K562 (cell line): ENCODE results near the gene PIK3R6.

Experiments
- EP300 ChIP-seq: IDR thresholded peaks from 2 replicates; pipeline ENCODE4 v1.6.1; 2012; ENCODE audit warnings: low read length, improper control_type of control experiment
- FOXJ3 ChIP-seq: sonication (generic); formaldehyde crosslinking; IDR thresholded peaks from 2 replicates; pipeline ENCODE4 v1.4.0; 2020; ENCODE audit warnings: mild to moderate bottlenecking, missing genetic modification reagents
- HCFC1 ChIP-seq: IDR thresholded peaks from 2 replicates; pipeline ENCODE4 v1.6.1; 2012; ENCODE audit warnings: low read depth, low read length, improper control_type of control experiment
- HDAC2 ChIP-seq: fragments of 450-650 bp; IDR thresholded peaks from 2 replicates; pipeline ENCODE4 v1.6.1; 2016; ENCODE audit warnings: mild to moderate bottlenecking
- IFI16 ChIP-seq: fragments of 250-450 bp; sonication (Bioruptor Pico); IDR thresholded peaks from 2 replicates; pipeline ENCODE4 v2.1.2; 2022; ENCODE audit warnings: mild to moderate bottlenecking, inconsistent platforms
- NFRKB ChIP-seq: fragments of 450-650 bp; IDR thresholded peaks from 2 replicates; pipeline ENCODE4 v1.6.1; 2016; ENCODE audit warnings: low read depth
- POLR2AphosphoS2 ChIP-seq: IDR thresholded peaks from 2 replicates; pipeline ENCODE4 v1.6.1; 2012; ENCODE audit warnings: low read length, improper control_type of control experiment
- TAF1 ChIP-seq: IDR thresholded peaks from 2 replicates; pipeline ENCODE4 v1.6.1; 2011; ENCODE audit warnings: mild to moderate bottlenecking, low read length, moderate library complexity; ENCODE audit not compliant: insufficient read depth, control insufficient read depth, severe bottlenecking; ENCODE audit errors: extremely low read depth
- ZEB2 ChIP-seq: fragments of 450-650 bp; IDR thresholded peaks from 2 replicates; pipeline ENCODE4 v1.6.1; 2016
- ZNF174 ChIP-seq: fragments of 250-450 bp; sonication (Bioruptor Pico); IDR thresholded peaks from 2 replicates; pipeline ENCODE4 v1.4.0; 2020; ENCODE audit warnings: mild to moderate bottlenecking
- TF ChIP-seq, protein P1 (sequence below): sonication (generic); formaldehyde crosslinking; IDR thresholded peaks from 2 replicates; pipeline ENCODE4 v1.9.0; 2022; ENCODE audit warnings: mild to moderate bottlenecking, missing genetic modification reagents
- TF ChIP-seq, protein P2 (sequence below), 2 experiments: fragments of 450-650 bp; formaldehyde crosslinking in 1 of 2; IDR thresholded peaks; 2 replicates each; pipeline versions ENCODE4 v1.4.0 to v1.6.1; 2014 to 2020; ENCODE audit warnings: mild to moderate bottlenecking in 2 of 2, borderline replicate concordance in 1 of 2, low read depth in 1 of 2
- TF ChIP-seq, protein P3 (sequence below): fragments of 250-450 bp; sonication (Bioruptor Pico); IDR thresholded peaks from 2 replicates; pipeline ENCODE4 v1.4.0; 2020; ENCODE audit warnings: mild to moderate bottlenecking, moderate library complexity
- TF ChIP-seq, protein P4 (sequence below), 3 experiments: IDR thresholded peaks in 2 of 3; conservative IDR thresholded peaks in 1 of 3; 2 replicates each; pipeline ENCODE4 v1.5.1; 2011 to 2012; ENCODE audit warnings: low read length in 3 of 3, mild to moderate bottlenecking in 3 of 3, control low read depth in 2 of 3, improper control_type of control experiment in 1 of 3, inconsistent platforms in 1 of 3, low read depth in 1 of 3, mixed read lengths in 1 of 3, moderate library complexity in 1 of 3; ENCODE audit not compliant: insufficient read depth in 2 of 3

DNA sequence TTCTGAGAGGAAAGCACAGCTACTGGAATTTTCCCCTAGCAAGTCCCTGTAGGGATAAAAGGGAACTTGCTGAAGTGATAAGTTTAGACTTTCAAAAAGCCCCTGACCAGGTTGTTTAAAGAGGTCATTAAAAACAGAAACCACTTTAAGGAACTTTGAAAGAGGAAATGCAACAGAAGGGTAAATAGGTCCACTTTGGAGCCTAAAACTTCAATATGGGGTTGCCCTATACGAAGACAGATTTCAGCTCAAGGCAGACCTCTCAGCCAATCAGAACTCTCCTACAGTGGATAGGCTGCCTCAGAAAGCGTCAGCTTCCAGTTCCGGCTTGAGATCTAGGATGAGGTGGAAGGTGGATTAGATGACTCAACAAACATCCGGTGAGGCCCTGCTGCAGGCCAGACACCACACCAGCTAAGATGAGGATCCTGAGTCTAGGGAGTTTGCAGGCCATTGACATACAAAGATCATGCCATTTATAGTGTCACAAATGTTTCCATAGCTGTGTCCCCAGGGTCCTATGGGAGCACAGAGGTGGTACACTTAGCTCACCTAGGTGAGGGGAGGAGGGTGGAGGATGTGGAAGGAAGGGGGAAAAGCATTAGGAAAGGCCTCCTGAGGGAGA, 60.4 kb downstream of the PIK3R6 start:
- TF ChIP-seq, protein P1, sequence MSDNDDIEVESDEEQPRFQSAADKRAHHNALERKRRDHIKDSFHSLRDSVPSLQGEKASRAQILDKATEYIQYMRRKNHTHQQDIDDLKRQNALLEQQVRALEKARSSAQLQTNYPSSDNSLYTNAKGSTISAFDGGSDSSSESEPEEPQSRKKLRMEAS (CRISPR knock-in tag) = no peak
- TF ChIP-seq FOXJ3 (CRISPR knock-in tag) (no peak), HDAC2 (no peak), POLR2AphosphoS2 (no peak), TAF1 (no peak), NFRKB (no peak), EP300 (no peak), IFI16 (no peak), HCFC1 (no peak), ZNF174 (no peak), ZEB2 (no peak)
- TF ChIP-seq, protein P2, sequence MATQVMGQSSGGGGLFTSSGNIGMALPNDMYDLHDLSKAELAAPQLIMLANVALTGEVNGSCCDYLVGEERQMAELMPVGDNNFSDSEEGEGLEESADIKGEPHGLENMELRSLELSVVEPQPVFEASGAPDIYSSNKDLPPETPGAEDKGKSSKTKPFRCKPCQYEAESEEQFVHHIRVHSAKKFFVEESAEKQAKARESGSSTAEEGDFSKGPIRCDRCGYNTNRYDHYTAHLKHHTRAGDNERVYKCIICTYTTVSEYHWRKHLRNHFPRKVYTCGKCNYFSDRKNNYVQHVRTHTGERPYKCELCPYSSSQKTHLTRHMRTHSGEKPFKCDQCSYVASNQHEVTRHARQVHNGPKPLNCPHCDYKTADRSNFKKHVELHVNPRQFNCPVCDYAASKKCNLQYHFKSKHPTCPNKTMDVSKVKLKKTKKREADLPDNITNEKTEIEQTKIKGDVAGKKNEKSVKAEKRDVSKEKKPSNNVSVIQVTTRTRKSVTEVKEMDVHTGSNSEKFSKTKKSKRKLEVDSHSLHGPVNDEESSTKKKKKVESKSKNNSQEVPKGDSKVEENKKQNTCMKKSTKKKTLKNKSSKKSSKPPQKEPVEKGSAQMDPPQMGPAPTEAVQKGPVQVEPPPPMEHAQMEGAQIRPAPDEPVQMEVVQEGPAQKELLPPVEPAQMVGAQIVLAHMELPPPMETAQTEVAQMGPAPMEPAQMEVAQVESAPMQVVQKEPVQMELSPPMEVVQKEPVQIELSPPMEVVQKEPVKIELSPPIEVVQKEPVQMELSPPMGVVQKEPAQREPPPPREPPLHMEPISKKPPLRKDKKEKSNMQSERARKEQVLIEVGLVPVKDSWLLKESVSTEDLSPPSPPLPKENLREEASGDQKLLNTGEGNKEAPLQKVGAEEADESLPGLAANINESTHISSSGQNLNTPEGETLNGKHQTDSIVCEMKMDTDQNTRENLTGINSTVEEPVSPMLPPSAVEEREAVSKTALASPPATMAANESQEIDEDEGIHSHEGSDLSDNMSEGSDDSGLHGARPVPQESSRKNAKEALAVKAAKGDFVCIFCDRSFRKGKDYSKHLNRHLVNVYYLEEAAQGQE (IDR thresholded peaks at IDR 0.05; ENCODE audit: borderline replicate concordance) = no peak
- TF ChIP-seq, protein P2 (CRISPR knock-in tag; IDR thresholded peaks at IDR 0.05; ENCODE audit: low read depth) = no peak
- TF ChIP-seq, protein P3, sequence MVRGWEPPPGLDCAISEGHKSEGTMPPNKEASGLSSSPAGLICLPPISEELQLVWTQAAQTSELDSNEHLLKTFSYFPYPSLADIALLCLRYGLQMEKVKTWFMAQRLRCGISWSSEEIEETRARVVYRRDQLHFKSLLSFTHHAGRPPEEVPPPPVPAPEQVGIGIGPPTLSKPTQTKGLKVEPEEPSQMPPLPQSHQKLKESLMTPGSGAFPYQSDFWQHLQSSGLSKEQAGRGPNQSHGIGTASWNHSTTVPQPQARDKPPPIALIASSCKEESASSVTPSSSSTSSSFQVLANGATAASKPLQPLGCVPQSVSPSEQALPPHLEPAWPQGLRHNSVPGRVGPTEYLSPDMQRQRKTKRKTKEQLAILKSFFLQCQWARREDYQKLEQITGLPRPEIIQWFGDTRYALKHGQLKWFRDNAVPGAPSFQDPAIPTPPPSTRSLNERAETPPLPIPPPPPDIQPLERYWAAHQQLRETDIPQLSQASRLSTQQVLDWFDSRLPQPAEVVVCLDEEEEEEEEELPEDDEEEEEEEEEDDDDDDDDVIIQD (CRISPR knock-in tag) = no peak
- TF ChIP-seq, protein P4, sequence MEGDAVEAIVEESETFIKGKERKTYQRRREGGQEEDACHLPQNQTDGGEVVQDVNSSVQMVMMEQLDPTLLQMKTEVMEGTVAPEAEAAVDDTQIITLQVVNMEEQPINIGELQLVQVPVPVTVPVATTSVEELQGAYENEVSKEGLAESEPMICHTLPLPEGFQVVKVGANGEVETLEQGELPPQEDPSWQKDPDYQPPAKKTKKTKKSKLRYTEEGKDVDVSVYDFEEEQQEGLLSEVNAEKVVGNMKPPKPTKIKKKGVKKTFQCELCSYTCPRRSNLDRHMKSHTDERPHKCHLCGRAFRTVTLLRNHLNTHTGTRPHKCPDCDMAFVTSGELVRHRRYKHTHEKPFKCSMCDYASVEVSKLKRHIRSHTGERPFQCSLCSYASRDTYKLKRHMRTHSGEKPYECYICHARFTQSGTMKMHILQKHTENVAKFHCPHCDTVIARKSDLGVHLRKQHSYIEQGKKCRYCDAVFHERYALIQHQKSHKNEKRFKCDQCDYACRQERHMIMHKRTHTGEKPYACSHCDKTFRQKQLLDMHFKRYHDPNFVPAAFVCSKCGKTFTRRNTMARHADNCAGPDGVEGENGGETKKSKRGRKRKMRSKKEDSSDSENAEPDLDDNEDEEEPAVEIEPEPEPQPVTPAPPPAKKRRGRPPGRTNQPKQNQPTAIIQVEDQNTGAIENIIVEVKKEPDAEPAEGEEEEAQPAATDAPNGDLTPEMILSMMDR (IDR thresholded peaks at IDR 0.05 in 2 of 3, conservative IDR thresholded peaks at IDR 0.05 in 1 of 3; ENCODE audit: insufficient read depth in 2 of 3, low read depth in 1 of 3, low read length in 3 of 3) = no peak
